Liver (tissue), 9 donors: ENCODE data around the gene HRH1. TPM values are rescaled to one million over a fixed set of nuclear protein-coding genes. Genes with fewer than 3 reads are reported as not detected.
A peak's percentile ranks its signal among the peaks of the same experiment; 100 is the strongest.

ENCODE experiments used
- DNase-seq: peaks from one replicate; pipeline ENCODE4 v3.0.0-alpha.2; 2017; ENCODE audit warnings: low spot score
- H3K27ac ChIP-seq, 2 donors: one replicate each; pipeline ENCODE4 v1.7.0; 2013; ENCODE audit warnings: inconsistent platforms in 2 of 2, low read length in 2 of 2, control low read depth in 1 of 2, low read depth in 1 of 2, mild to moderate bottlenecking in 1 of 2
- H3K27me3 ChIP-seq, 4 donors: one replicate each; pipeline versions ENCODE4 v1.6.1 to v1.7.0; 2013; ENCODE audit warnings: low read length in 3 of 4, inconsistent platforms in 1 of 4, mild to moderate bottlenecking in 1 of 4, moderate library complexity in 1 of 4; ENCODE audit not compliant: control insufficient read depth in 4 of 4, insufficient read depth in 4 of 4
- H3K36me3 ChIP-seq, 4 donors: one replicate each; pipeline versions ENCODE4 v1.6.1 to v1.7.0; 2013; ENCODE audit warnings: low read length in 3 of 4, mild to moderate bottlenecking in 3 of 4, low read depth in 1 of 4, moderate library complexity in 1 of 4; ENCODE audit not compliant: control insufficient read depth in 4 of 4, insufficient read depth in 3 of 4
- H3K4me1 ChIP-seq, 4 donors: one replicate each; pipeline versions ENCODE4 v1.6.1 to v1.7.0; 2013; ENCODE audit warnings: low read length in 3 of 4, mild to moderate bottlenecking in 3 of 4, moderate library complexity in 1 of 4; ENCODE audit not compliant: control insufficient read depth in 4 of 4, insufficient read depth in 4 of 4
- H3K4me3 ChIP-seq, 3 donors: one replicate each; pipeline versions ENCODE4 v1.6.1 to v1.7.0; 2013; ENCODE audit warnings: low read length in 3 of 3, control low read depth in 1 of 3, low read depth in 1 of 3, mild to moderate bottlenecking in 1 of 3
- H3K9ac ChIP-seq, 2 donors: one replicate each; pipeline ENCODE4 v1.7.0; 2013; ENCODE audit warnings: low read length in 2 of 2, mild to moderate bottlenecking in 2 of 2, moderate library complexity in 2 of 2, control low read depth in 1 of 2, low read depth in 1 of 2
- H3K9me3 ChIP-seq, 4 donors: one replicate each; pipeline versions ENCODE4 v1.6.1 to v1.7.0; 2013; ENCODE audit warnings: low read length in 3 of 4; ENCODE audit not compliant: control insufficient read depth in 4 of 4
- ATF3 ChIP-seq: IDR thresholded peaks from 2 replicates; pipeline ENCODE4 v1.6.1; 2016; ENCODE audit warnings: antibody characterized with exemption
- CTCF ChIP-seq: fragments of 150-350 bp; IDR thresholded peaks from 2 replicates; pipeline ENCODE4 v1.5.1; 2017; ENCODE audit warnings: improper control_type of control experiment, low read depth, low read length; ENCODE audit not compliant: missing input control
- EGR1 ChIP-seq, 2 donors: IDR thresholded peaks; 2 replicates each; pipeline ENCODE4 v1.6.1; 2016 to 2018; ENCODE audit warnings: antibody characterized with exemption in 2 of 2, low read depth in 2 of 2
- FOXA1 ChIP-seq: IDR thresholded peaks from 2 replicates; pipeline ENCODE4 v1.6.1; 2016; ENCODE audit warnings: antibody characterized with exemption
- FOXA2 ChIP-seq: IDR thresholded peaks from 2 replicates; pipeline ENCODE4 v1.6.1; 2016; ENCODE audit warnings: antibody characterized with exemption
- GABPA ChIP-seq, 2 donors: IDR thresholded peaks in 1 of 2; conservative IDR thresholded peaks in 1 of 2; 2 replicates each; pipeline ENCODE4 v1.6.1; 2016; ENCODE audit warnings: antibody characterized with exemption in 2 of 2, mild to moderate bottlenecking in 1 of 2, moderate library complexity in 1 of 2
- HNF4A ChIP-seq, 2 donors: conservative IDR thresholded peaks; 2 replicates each; pipeline ENCODE4 v1.6.1; 2016; ENCODE audit warnings: antibody characterized with exemption in 2 of 2, mild to moderate bottlenecking in 2 of 2
- HNF4G ChIP-seq: IDR thresholded peaks from 2 replicates; pipeline ENCODE4 v1.6.1; 2016; ENCODE audit warnings: antibody characterized with exemption
- JUND ChIP-seq, 2 donors: IDR thresholded peaks; 2 replicates each; pipeline ENCODE4 v1.6.1; 2016; ENCODE audit warnings: antibody characterized with exemption in 2 of 2
- MAX ChIP-seq: IDR thresholded peaks from 2 replicates; pipeline ENCODE4 v1.6.1; 2016; ENCODE audit warnings: antibody characterized with exemption
- NR2F2 ChIP-seq: IDR thresholded peaks from 2 replicates; pipeline ENCODE4 v1.6.1; 2016; ENCODE audit warnings: antibody characterized with exemption
- RAD21 ChIP-seq, 2 donors: IDR thresholded peaks; 2 replicates each; pipeline ENCODE4 v1.6.1; 2016; ENCODE audit warnings: antibody characterized with exemption in 2 of 2, mild to moderate bottlenecking in 2 of 2
- RXRA ChIP-seq, 2 donors: IDR thresholded peaks; 2 replicates each; pipeline ENCODE4 v1.6.1; 2017 to 2018; ENCODE audit warnings: antibody characterized with exemption in 2 of 2, mild to moderate bottlenecking in 1 of 2
- SP1 ChIP-seq: IDR thresholded peaks from 2 replicates; pipeline ENCODE4 v1.6.1; 2018; ENCODE audit warnings: antibody characterized with exemption, mild to moderate bottlenecking
- TAF1 ChIP-seq: conservative IDR thresholded peaks from 2 replicates; pipeline ENCODE4 v1.6.1; 2016; ENCODE audit warnings: antibody characterized with exemption, mild to moderate bottlenecking
- YY1 ChIP-seq: IDR thresholded peaks from 2 replicates; pipeline ENCODE4 v1.6.1; 2016; ENCODE audit warnings: antibody characterized with exemption, mild to moderate bottlenecking
- ZBTB33 ChIP-seq: IDR thresholded peaks from 2 replicates; pipeline ENCODE4 v1.6.1; 2016; ENCODE audit warnings: antibody characterized with exemption
- WGBS: extraction: QIAGEN DNeasy Blood & Tissue Kit; methylation state at CpG from one replicate; pipeline ENCODE4 v1.1.7; 2013; 5-methylcytosine and 5-hydroxymethylcytosine counted together
- polyA plus RNA-seq, 2 donors: library from polyadenylated mRNA; stranded (reverse) in 1 of 2; unstranded in 1 of 2; fragments of 200-250 nt in 1 of 2; fragments of >200 nt in 1 of 2; fragmentation: Nextera tagmentation in 1 of 2; extraction: Ambion mirVana in 1 of 2; gene quantifications; one replicate each; pipeline versions ENCODE4 v1.2.1 to v1.2.3, GENCODE V29; 2013 to 2015
- total RNA-seq, 2 donors: library from RNA; depleted of rRNA; stranded (reverse); fragments of >200 nt; gene quantifications; one replicate each; pipeline ENCODE4 v1.2.3, GENCODE V29; 2014
- donor health status: healthy.
- donor health status: healthy.
- donor health status: healthy.
- donor health status: healthy.
- donor health status: healthy.

HRH1 gene
- total and polyA plus RNA-seq, 4 donors: 0.07 to 1.3 (median 0.31) TPM

GRCh38 chr3:11185144-11185543 is 30.9 kb downstream of the HRH1 start:
- TF ChIP-seq FOXA2: no peak
- no peak for TF ChIP-seq GABPA (IDR thresholded peaks at IDR 0.05 in 1 of 2, conservative IDR thresholded peaks at IDR 0.05 in 1 of 2)
- no peak for TF ChIP-seq EGR1 (IDR thresholded peaks at IDR 0.05; ENCODE audit: low read depth in 2 of 2)
- no peak for TF ChIP-seq RXRA (IDR thresholded peaks at IDR 0.05)
- TF ChIP-seq TAF1: no peak
- TF ChIP-seq RAD21 (IDR thresholded peaks at IDR 0.05): no peak
- TF ChIP-seq HNF4G: no peak
- TF ChIP-seq CTCF: no peak
- TF ChIP-seq ZBTB33: no peak
- TF ChIP-seq FOXA1: no peak
- no peak for TF ChIP-seq NR2F2
- TF ChIP-seq ATF3: no peak
- peaks cover 0 to 4% (median 1%) of the 10 kb centered on the region in 4 donors for H3K27me3 ChIP-seq
- no peak overlapping the region for H3K9ac ChIP-seq
- no peaks in the 10 kb centered on the region for H3K4me1 ChIP-seq
- H3K4me3 ChIP-seq: no peak overlapping the region
- WGBS: 89% methylated on average over 3 of the region's 3 CpGs
- H3K9me3 ChIP-seq: no peaks in the 10 kb centered on the region
- DNase-seq: no peak
- no peaks in the 10 kb centered on the region for H3K36me3 ChIP-seq
- H3K27ac ChIP-seq: no peak overlapping the region

- Histone ChIP-seq H3K4me1 (no peaks in the 10 kb centered on the region), H3K27me3 (peaks cover 0 to 4% (median 1%) of the 10 kb centered on the region in 4 donors), H3K4me3 (no peak overlapping the region), H3K27ac (no peak overlapping the region), H3K36me3 (no peaks in the 10 kb centered on the region), H3K9ac (no peak overlapping the region), H3K9me3 (no peaks in the 10 kb centered on the region)
- 41% methylated on average over 13 of the region's 13 CpGs for WGBS
- TF ChIP-seq HNF4A (conservative IDR thresholded peaks at IDR 0.05) (peak in 1 of 2 donors; percentile 22), RXRA (IDR thresholded peaks at IDR 0.05) (peak in 1 of 2 donors; percentile 40), JUND (IDR thresholded peaks at IDR 0.05) (no peak), MAX (peak; percentile 52), SP1 (peak; percentile 14), FOXA2 (peak; percentile 17), RAD21 (IDR thresholded peaks at IDR 0.05) (peak in 1 of 2 donors; percentile 20), GABPA (IDR thresholded peaks at IDR 0.05 in 1 of 2, conservative IDR thresholded peaks at IDR 0.05 in 1 of 2) (no peak), YY1 (no peak)
- DNase-seq: no peak
Measured at GRCh38 chr3:11185564-11186317, 31.4 kb downstream of the HRH1 start.
